Measurements from ENCODE around the gene POLRMT.

POLRMT gene

GRCh38 chr19:644789-645188 lies 11.5 kb upstream of the POLRMT start:
- no peak for TF ChIP-seq CTCF (IDR thresholded peaks at IDR 0.05; ENCODE audit: insufficient read depth, low read depth, low read length, missing control alignments)
- no peak for DNase-seq (ENCODE audit: low read depth)
- no peak overlapping the region for H3K4me3 ChIP-seq (ENCODE audit: low read length)

- no peak for DNase-seq (ENCODE audit: low read depth)
- TF ChIP-seq CTCF (IDR thresholded peaks at IDR 0.05; ENCODE audit: insufficient read depth, low read depth, low read length, missing control alignments): no peak
- H3K4me3 ChIP-seq (ENCODE audit: low read length): no peak overlapping the region
These were observed 11.0 kb upstream of the POLRMT start for GRCh38 chr19:644363-644762.

GRCh38 chr19:643736-644135 lies 10.4 kb upstream of the POLRMT start:
- TF ChIP-seq CTCF (IDR thresholded peaks at IDR 0.05; ENCODE audit: insufficient read depth, low read depth, low read length, missing control alignments): no peak
- no peak overlapping the region for H3K4me3 ChIP-seq (ENCODE audit: low read length)
- DNase-seq (ENCODE audit: low read depth): no peak

- DNase-seq (ENCODE audit: low read depth): no peak
- no peak overlapping the region for H3K4me3 ChIP-seq (ENCODE audit: low read length)
These were observed 9.7 kb upstream of the POLRMT start for GRCh38 chr19:642767-643727.

GRCh38 chr19:641702-642101 lies 8.4 kb upstream of the POLRMT start:
- DNase-seq (ENCODE audit: low read depth): peak; percentile 7
- TF ChIP-seq CTCF (IDR thresholded peaks at IDR 0.05; ENCODE audit: insufficient read depth, low read depth, low read length, missing control alignments): no peak
- no peak overlapping the region for H3K4me3 ChIP-seq (ENCODE audit: low read length)

More at GRCh38 chr19:642767-643727, 9.7 kb upstream of the POLRMT start:
- TF ChIP-seq CTCF (IDR thresholded peaks at IDR 0.05; ENCODE audit: insufficient read depth, low read depth, low read length, missing control alignments): no peak

- no peak overlapping the region for H3K4me3 ChIP-seq (ENCODE audit: low read length)
- DNase-seq (ENCODE audit: low read depth): no peak
- TF ChIP-seq CTCF (IDR thresholded peaks at IDR 0.05; ENCODE audit: insufficient read depth, low read depth, low read length, missing control alignments): no peak
These were observed 7.4 kb upstream of the POLRMT start for GRCh38 chr19:640606-641189.

Data from epithelial cell of esophagus (primary cell).